Measurements from ENCODE around the gene PLA2G4A. TPM values are rescaled to one million over a fixed set of nuclear protein-coding genes. Genes with fewer than 3 reads are reported as not detected.

The PLA2G4A gene
- polyA plus RNA-seq, 1 donor from 2014 or later, result 0.09 TPM

- H3K4me1 Mint-ChIP-seq, result no peaks in the 10 kb centered on the region
- no peaks in the 10 kb centered on the region for H3K9me3 Mint-ChIP-seq
- no peaks in the 10 kb centered on the region for H3K27me3 Mint-ChIP-seq
Measured at GRCh38 chr1:186948535-186948934, 119.8 kb downstream of the PLA2G4A start.

GRCh38 chr1:186949173-186949572 lies 120.4 kb downstream of the PLA2G4A start:
- Mint-ChIP-seq H3K4me3 (no peak overlapping the region), H3K4me1 (no peaks in the 10 kb centered on the region), H3K36me3 (no peaks in the 10 kb centered on the region), H3K27ac (no peak overlapping the region), H3K9me3 (no peaks in the 10 kb centered on the region), H3K27me3 (no peaks in the 10 kb centered on the region)

More at GRCh38 chr1:186948535-186948934, 119.8 kb downstream of the PLA2G4A start:
- Mint-ChIP-seq H3K27ac (no peak overlapping the region), H3K4me3 (no peak overlapping the region), H3K36me3 (no peaks in the 10 kb centered on the region)

GRCh38 chr1:186950547-186950946 lies 121.8 kb downstream of the PLA2G4A start:
- no peak overlapping the region for H3K27ac Mint-ChIP-seq
- no peak overlapping the region for H3K4me3 Mint-ChIP-seq
- H3K36me3 Mint-ChIP-seq, result no peaks in the 10 kb centered on the region
- H3K9me3 Mint-ChIP-seq, result peaks cover 0 to 1% (median 0%) of the 10 kb centered on the region in 3 donors
- no peaks in the 10 kb centered on the region for H3K27me3 Mint-ChIP-seq
- no peaks in the 10 kb centered on the region for H3K4me1 Mint-ChIP-seq

DNA sequence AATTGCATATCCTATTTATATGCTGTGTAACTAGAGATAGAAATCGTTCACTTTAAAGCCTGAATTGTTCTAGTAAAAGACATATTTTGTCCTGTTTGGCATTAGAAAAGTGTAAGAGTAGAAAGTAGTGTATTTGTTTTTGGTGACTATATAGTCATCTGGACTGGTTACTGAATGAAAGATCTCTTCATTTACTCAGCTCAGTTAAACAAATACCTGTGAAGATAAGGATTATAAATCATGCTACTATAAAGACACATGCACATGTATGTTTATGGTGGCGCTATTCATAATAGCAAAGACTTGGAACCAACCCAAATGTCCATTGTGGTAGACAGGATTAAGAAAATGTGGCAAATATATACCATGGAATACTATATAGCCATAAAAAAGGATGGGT lies 125.1 kb downstream of the PLA2G4A start:
- Mint-ChIP-seq H3K36me3 (no peaks in the 10 kb centered on the region), H3K27ac (no peak overlapping the region), H3K27me3 (no peaks in the 10 kb centered on the region), H3K9me3 (peaks cover 0 to 1% (median 0%) of the 10 kb centered on the region in 3 donors), H3K4me1 (no peaks in the 10 kb centered on the region), H3K4me3 (no peak overlapping the region)

DNA sequence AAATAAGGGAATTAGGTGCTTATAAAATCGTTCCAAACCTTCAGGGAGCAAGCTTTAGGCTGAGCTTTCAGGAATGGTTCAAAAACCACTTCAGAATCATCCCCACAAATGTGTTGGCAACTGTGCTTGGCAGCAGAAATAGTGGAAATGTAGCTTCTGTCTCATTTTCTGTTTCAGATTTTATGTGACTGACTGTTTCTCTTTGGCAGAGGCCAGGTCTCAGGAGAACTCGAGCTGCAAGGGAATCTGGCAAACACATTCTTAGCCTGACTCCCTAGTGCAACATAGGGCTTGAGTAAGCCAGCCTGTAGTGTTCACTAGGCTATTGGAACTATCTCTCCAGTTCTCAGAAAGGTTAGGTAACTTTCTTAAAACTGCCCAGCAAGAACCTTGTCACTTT lies 128.6 kb downstream of the PLA2G4A start:
- Mint-ChIP-seq H3K27me3 (no peaks in the 10 kb centered on the region), H3K9me3 (peaks cover 0 to 1% (median 0%) of the 10 kb centered on the region in 3 donors), H3K4me1 (no peaks in the 10 kb centered on the region), H3K36me3 (no peaks in the 10 kb centered on the region), H3K27ac (no peak overlapping the region), H3K4me3 (no peak overlapping the region)

DNA sequence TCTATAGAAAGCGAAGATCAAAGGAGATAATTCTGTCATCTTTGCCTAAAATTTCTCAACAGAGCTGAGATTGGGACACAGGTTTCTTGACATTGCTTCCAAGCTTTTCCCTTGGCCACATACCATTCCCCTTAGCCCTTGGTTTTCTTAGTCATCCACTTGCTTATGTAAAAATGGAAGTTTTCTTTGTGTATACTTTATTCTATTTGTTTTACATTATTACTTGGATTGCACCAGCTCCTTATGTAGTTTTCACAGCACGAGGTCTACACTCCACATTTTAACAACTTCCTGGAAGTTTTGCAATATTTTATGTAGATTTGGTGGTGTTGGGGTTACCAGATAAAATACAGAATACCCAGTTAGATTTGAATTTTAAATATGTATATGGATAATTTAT lies 129.8 kb downstream of the PLA2G4A start:
- no peaks in the 10 kb centered on the region for H3K4me1 Mint-ChIP-seq
- no peak overlapping the region for H3K4me3 Mint-ChIP-seq
- H3K36me3 Mint-ChIP-seq, result no peaks in the 10 kb centered on the region
- peaks cover 0 to 1% (median 0%) of the 10 kb centered on the region in 3 donors for H3K9me3 Mint-ChIP-seq
- no peak overlapping the region for H3K27ac Mint-ChIP-seq
- no peaks in the 10 kb centered on the region for H3K27me3 Mint-ChIP-seq

DNA sequence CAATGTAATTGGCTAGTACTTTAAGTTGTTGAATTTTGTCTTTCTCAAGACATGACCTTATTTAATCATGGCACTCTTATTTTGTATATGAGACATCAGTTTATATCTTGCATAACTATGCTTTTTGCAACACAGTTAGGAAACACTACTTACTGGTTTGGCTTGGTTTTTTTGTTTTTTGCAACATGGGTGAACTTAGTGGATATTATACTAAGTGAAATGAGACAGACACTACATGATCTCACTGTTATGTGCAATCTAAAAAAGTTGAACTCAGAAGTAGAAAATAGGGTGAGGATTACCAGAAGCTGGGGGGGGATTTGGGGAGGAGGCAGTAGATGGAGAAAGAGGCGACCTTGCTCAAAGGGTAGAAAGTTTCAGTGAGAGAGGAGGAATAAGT lies 132.1 kb downstream of the PLA2G4A start:
- H3K36me3 Mint-ChIP-seq, result no peaks in the 10 kb centered on the region
- no peaks in the 10 kb centered on the region for H3K27me3 Mint-ChIP-seq
- no peaks in the 10 kb centered on the region for H3K9me3 Mint-ChIP-seq
- no peak overlapping the region for H3K27ac Mint-ChIP-seq
- H3K4me1 Mint-ChIP-seq, result no peaks in the 10 kb centered on the region
- no peak overlapping the region for H3K4me3 Mint-ChIP-seq

- H3K4me1 Mint-ChIP-seq, result no peaks in the 10 kb centered on the region
- H3K36me3 Mint-ChIP-seq, result no peaks in the 10 kb centered on the region
- no peak overlapping the region for H3K27ac Mint-ChIP-seq
- peaks cover 0 to 2% (median 0%) of the 10 kb centered on the region in 3 donors for H3K9me3 Mint-ChIP-seq
- peaks cover 2% of the 10 kb centered on the region for H3K27me3 Mint-ChIP-seq
- no peak overlapping the region for H3K4me3 Mint-ChIP-seq
Measured at GRCh38 chr1:186965847-186966246, 137.1 kb downstream of the PLA2G4A start.

- Mint-ChIP-seq H3K27ac (no peak overlapping the region), H3K4me3 (no peak overlapping the region), H3K27me3 (peaks cover 2% of the 10 kb centered on the region), H3K36me3 (no peaks in the 10 kb centered on the region), H3K9me3 (peaks cover 0 to 2% (median 0%) of the 10 kb centered on the region in 3 donors), H3K4me1 (no peaks in the 10 kb centered on the region)
Measured at GRCh38 chr1:186966456-186966855, 137.7 kb downstream of the PLA2G4A start.

- H3K36me3 Mint-ChIP-seq, result no peaks in the 10 kb centered on the region
- no peak overlapping the region for H3K27ac Mint-ChIP-seq
- H3K4me3 Mint-ChIP-seq, result no peak overlapping the region
- peaks cover 0 to 2% (median 0%) of the 10 kb centered on the region in 3 donors for H3K9me3 Mint-ChIP-seq
- peaks cover 2% of the 10 kb centered on the region for H3K27me3 Mint-ChIP-seq
- H3K4me1 Mint-ChIP-seq, result no peaks in the 10 kb centered on the region
Measured at GRCh38 chr1:186967656-186968394, 139.1 kb downstream of the PLA2G4A start.

- Mint-ChIP-seq H3K9me3 (peaks cover 0 to 2% (median 0%) of the 10 kb centered on the region in 3 donors), H3K4me1 (no peaks in the 10 kb centered on the region), H3K27me3 (peaks cover 6% of the 10 kb centered on the region), H3K4me3 (no peak overlapping the region), H3K36me3 (peaks cover 2% of the 10 kb centered on the region), H3K27ac (no peak overlapping the region)
Measured at GRCh38 chr1:186974774-186975181, 146.0 kb downstream of the PLA2G4A start.

GRCh38 chr1:186975220-186975619 lies 146.5 kb downstream of the PLA2G4A start:
- Mint-ChIP-seq H3K4me1 (no peaks in the 10 kb centered on the region), H3K36me3 (peaks cover 2% of the 10 kb centered on the region), H3K27me3 (peaks cover 6% of the 10 kb centered on the region), H3K27ac (no peak overlapping the region), H3K4me3 (no peak overlapping the region), H3K9me3 (peaks cover 0 to under 1% (median 0%) of the 10 kb centered on the region in 3 donors)

DNA sequence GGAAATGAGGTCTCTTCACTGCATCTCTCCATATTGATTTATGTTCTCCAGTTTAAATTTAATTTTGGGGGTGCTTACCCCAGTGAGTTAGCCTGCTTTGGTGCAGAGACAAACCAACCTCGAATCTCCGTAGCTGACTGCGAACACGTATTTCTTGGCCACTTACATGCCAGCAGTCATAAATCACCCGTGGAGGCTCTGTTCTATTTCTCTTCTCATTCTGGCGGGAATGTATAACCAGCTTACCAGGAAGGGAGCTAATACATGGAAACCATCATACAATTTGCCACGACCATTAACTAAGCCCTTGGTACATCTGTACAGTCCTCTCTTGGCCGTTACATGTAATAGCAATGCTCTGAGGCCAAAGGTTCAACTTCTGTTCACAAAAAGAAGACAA lies 148.0 kb downstream of the PLA2G4A start:
- no peak overlapping the region for H3K27ac Mint-ChIP-seq
- H3K4me3 Mint-ChIP-seq, result no peak overlapping the region
- no peaks in the 10 kb centered on the region for H3K9me3 Mint-ChIP-seq
- no peaks in the 10 kb centered on the region for H3K4me1 Mint-ChIP-seq
- peaks cover 4% of the 10 kb centered on the region for H3K27me3 Mint-ChIP-seq
- H3K36me3 Mint-ChIP-seq, result peaks cover 2% of the 10 kb centered on the region

GRCh38 chr1:186977266-186977957 lies 148.7 kb downstream of the PLA2G4A start:
- H3K9me3 Mint-ChIP-seq, result no peaks in the 10 kb centered on the region
- no peak overlapping the region for H3K27ac Mint-ChIP-seq
- no peak overlapping the region for H3K4me3 Mint-ChIP-seq
- H3K36me3 Mint-ChIP-seq, result peaks cover 2% of the 10 kb centered on the region
- H3K27me3 Mint-ChIP-seq, result peaks cover 4% of the 10 kb centered on the region
- H3K4me1 Mint-ChIP-seq, result no peaks in the 10 kb centered on the region

- Mint-ChIP-seq H3K4me3 (no peak overlapping the region), H3K27ac (no peak overlapping the region), H3K27me3 (peaks cover 4% of the 10 kb centered on the region), H3K4me1 (no peaks in the 10 kb centered on the region), H3K9me3 (no peaks in the 10 kb centered on the region), H3K36me3 (peaks cover 2% of the 10 kb centered on the region)
Measured at GRCh38 chr1:186978596-186979556, 150.1 kb downstream of the PLA2G4A start.
